GM21786 (cell line): Measurements from ENCODE around the gene TDP2.
"Not testable (repeated sequence)": the region's sequence is repeated elsewhere in the genome, so short reads cannot be mapped to it uniquely, and the experiment has no call there.

Source experiments
- ATAC-seq: cut with Tn5 transposase; IDR thresholded peaks from one replicate; pipeline ENCODE4 v1.9.1; 2021; ENCODE audit not compliant: unreplicated experiment

The TDP2 gene

GRCh38 chr6:24655215-24655614 lies 11.5 kb downstream of the TDP2 start:
- ATAC-seq = no peak

- no peak for ATAC-seq
These were observed 16.3 kb downstream of the TDP2 start for GRCh38 chr6:24650365-24650764.

- ATAC-seq = no peak
These were observed 17.0 kb downstream of the TDP2 start for GRCh38 chr6:24649691-24650090.

GRCh38 chr6:24648276-24648675 lies 18.4 kb downstream of the TDP2 start:
- no peak for ATAC-seq

GRCh38 chr6:24646771-24647170 lies 19.9 kb downstream of the TDP2 start:
- no peak for ATAC-seq

- ATAC-seq = no peak
These were observed 22.3 kb downstream of the TDP2 start for GRCh38 chr6:24644377-24644776.

- ATAC-seq = no peak
These were observed 22.8 kb downstream of the TDP2 start for GRCh38 chr6:24643920-24644319.

- ATAC-seq = no peak
These were observed 24.6 kb downstream of the TDP2 start for GRCh38 chr6:24642061-24642460.

GRCh38 chr6:24640631-24641030 lies 26.1 kb downstream of the TDP2 start:
- ATAC-seq = not testable (repeated sequence)

- ATAC-seq = no peak
These were observed 26.5 kb downstream of the TDP2 start for GRCh38 chr6:24640166-24640565.

- ATAC-seq = no peak
These were observed 30.0 kb downstream of the TDP2 start for GRCh38 chr6:24636681-24637080.

- no peak for ATAC-seq
These were observed 34.1 kb downstream of the TDP2 start for GRCh38 chr6:24632573-24632972.

GRCh38 chr6:24631671-24632070 lies 35.0 kb downstream of the TDP2 start:
- no peak for ATAC-seq

- ATAC-seq = no peak
These were observed 35.7 kb downstream of the TDP2 start for GRCh38 chr6:24630856-24631505.

GRCh38 chr6:24621626-24622289 lies 44.9 kb downstream of the TDP2 start:
- no peak for ATAC-seq

- no peak for ATAC-seq
These were observed 46.1 kb downstream of the TDP2 start for GRCh38 chr6:24620637-24621036.

- ATAC-seq = no peak
These were observed 47.0 kb downstream of the TDP2 start for GRCh38 chr6:24619661-24620060.

GRCh38 chr6:24614648-24615047 lies 52.1 kb downstream of the TDP2 start:
- ATAC-seq = no peak

GRCh38 chr6:24614043-24614420 lies 52.7 kb downstream of the TDP2 start:
- ATAC-seq = no peak

- no peak for ATAC-seq
These were observed 53.2 kb downstream of the TDP2 start for GRCh38 chr6:24613361-24614042.

GRCh38 chr6:24610672-24611071 lies 56.0 kb downstream of the TDP2 start:
- ATAC-seq = no peak
